Dermis microvascular lymphatic vessel endothelial cell (primary cell): Measurements from ENCODE around the gene SPATA21. TPM values are rescaled to one million over a fixed set of nuclear protein-coding genes. Genes with fewer than 3 reads are reported as not detected.
A peak's percentile ranks its signal among the peaks of the same experiment; 100 is the strongest.

Source experiments
- DNase-seq, 2 donors: peaks; one replicate each; pipeline versions ENCODE4 v3.0.0 to v3.0.0-alpha.2; 2010; ENCODE audit warnings: low read depth in 2 of 2
- total RNA-seq: library from RNA; depleted of rRNA; stranded (reverse); fragments of >200 nt; gene quantifications from 2 replicates; pipeline ENCODE4 v1.2.1, GENCODE V29; 2014

SPATA21 gene
- total RNA-seq, 1 donor from 2014 or later: not detected

DNA sequence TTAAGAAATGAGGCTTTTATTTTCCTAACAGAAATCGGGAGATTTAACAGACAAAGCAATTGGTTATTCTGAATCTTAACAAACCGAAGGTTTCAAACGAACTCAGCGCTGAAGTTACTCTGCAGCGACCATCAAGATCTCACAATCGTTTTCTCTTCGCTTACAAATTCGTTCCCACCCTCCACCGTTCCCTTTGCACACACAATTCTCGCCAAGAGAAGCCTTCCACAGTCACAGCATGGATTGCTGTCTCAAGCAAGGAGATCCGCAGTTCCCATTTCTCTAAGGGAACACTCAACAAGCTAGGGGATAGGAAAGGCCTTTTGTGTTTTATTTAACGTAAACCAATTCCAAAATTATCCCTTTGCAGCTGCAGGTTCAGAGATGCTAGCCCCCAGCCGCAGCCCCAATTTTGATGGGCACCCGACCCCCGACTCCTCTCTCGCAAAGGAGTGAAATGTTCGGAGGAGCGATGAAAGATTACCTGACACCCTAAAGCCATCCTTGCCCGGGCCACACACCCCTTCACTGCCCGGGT is 85.7 kb downstream of the SPATA21 start:
- peak in 1 of 2 donors; percentile 41 for DNase-seq

DNA sequence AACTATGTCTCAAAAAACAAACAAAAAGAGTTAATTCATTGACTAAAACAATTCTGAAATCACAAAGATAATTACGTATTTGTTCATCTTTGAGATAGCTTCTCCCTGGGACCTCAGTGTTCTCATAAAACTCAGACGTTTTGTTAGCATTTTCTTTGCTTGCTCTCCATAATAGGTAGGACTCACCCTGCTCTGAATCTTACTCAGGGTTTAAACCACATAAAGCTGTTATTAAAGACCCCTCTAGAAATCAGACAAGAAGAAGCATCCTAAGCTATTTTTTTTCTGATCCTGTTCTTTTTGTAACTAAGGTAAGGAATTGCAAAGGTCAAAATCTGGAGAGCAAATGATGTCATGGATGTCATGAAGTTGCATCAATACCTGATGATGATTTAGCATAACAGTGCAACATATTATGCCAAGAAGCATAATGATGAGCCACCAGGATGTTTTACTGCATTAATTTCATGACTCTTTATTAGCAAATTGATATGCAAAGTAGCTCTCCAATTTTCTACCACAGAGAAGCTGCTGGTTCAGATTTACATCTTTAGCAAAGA is 87.3 kb downstream of the SPATA21 start:
- DNase-seq: no peak

Other genes with a start within 250 kb of the SPATA21 start
- 4.0 and 4.4 TPM in 2 replicates for gene ARHGEF19, start 224.8 kb downstream of the SPATA21 start, total RNA-seq
- gene CPLANE2, start 200.2 kb downstream of the SPATA21 start, total RNA-seq: 6.7 and 7.7 TPM in 2 replicates
- gene FBXO42, start 84.9 kb downstream of the SPATA21 start, total RNA-seq: 5.9 and 10.1 TPM in 2 replicates
- gene SZRD1, start 70.2 kb downstream of the SPATA21 start, total RNA-seq: 25.8 and 32.2 TPM in 2 replicates
- 145 and 178 TPM in 2 replicates for gene NECAP2, start 3.3 kb upstream of the SPATA21 start, total RNA-seq
- gene RNU1-1, start 76.9 kb upstream of the SPATA21 start, total RNA-seq: under 0.01 TPM in 2 replicates
- 19.2 and 20.4 TPM in 2 replicates for gene NBPF1, start 176.1 kb upstream of the SPATA21 start, total RNA-seq
- under 0.01 TPM in 2 replicates for gene RNU1-3, start 229.5 kb upstream of the SPATA21 start, total RNA-seq